Pulmonary artery endothelial cell (primary cell): ENCODE measurements around the gene ADAMTS3. TPM values are rescaled to one million over a fixed set of nuclear protein-coding genes. Genes with fewer than 3 reads are reported as not detected.
A peak's percentile ranks its signal among the peaks of the same experiment; 100 is the strongest.
"Not testable (repeated sequence)": the region's sequence is repeated elsewhere in the genome, so short reads cannot be mapped to it uniquely, and the experiment has no call there.

Experiments used
- DNase-seq: peaks from one replicate; pipeline ENCODE4 v3.0.0-alpha.2; 2011; ENCODE audit warnings: low read depth, low spot score
- total RNA-seq: library from RNA; depleted of rRNA; stranded (reverse); fragments of >200 nt; gene quantifications from 2 replicates; pipeline ENCODE4 v1.2.3, GENCODE V29; 2014

The ADAMTS3 gene
- total RNA-seq, 1 donor from 2014 or later: 5.2 TPM

GRCh38 chr4:72553540-72554337 lies 15.3 kb downstream of the ADAMTS3 start:
- no peak for DNase-seq

GRCh38 chr4:72552447-72552846 lies 16.6 kb downstream of the ADAMTS3 start:
- no peak for DNase-seq

GRCh38 chr4:72546456-72546855 lies 22.6 kb downstream of the ADAMTS3 start:
- DNase-seq: no peak

DNA sequence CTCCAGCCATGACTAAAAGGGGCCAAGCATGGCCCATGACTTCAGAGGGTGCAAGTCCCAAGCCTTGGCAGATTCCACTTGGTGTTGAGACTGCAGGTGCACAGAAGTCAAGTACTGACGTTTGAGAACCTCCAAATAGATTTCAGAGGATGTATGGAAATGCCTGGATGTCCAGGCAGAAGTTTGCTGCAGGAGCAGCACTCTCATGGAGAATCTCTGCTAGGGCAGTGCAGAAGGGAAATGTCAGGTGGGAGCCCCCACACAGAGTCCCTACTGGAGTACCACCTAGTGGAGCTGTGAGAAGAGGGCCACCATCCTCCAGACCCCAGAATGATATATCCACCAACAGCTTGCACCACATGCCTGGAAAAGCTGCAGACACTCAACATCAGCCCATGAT lies 28.3 kb downstream of the ADAMTS3 start:
- not testable (repeated sequence) for DNase-seq

- DNase-seq: no peak
Observed at GRCh38 chr4:72538006-72538405, 31.0 kb downstream of the ADAMTS3 start.

GRCh38 chr4:72536443-72536842 lies 32.6 kb downstream of the ADAMTS3 start:
- DNase-seq: no peak

DNA sequence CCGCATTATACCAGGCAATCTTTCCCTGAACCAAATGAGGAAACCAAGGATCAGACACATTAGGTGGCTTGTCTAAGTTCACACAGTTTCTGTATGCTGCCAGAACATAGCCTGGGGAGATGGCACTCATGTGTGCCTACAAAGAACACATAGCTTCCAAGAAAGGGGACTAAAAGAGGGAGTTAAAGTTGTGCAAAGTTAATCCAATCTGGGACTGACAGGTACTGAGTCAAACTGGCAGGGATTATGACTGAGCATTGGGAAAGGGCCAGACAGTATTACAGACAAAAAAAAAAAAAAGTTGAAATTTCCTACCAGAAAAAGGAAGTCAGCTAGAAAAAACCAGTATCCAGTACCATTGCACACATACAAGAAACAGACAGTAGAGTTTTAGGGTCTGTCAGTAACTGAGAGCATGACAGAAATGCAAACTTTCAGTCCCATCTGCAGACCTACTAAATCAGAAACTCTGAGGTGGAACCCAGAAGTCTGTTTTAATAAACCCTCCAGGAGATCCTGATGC lies 37.2 kb downstream of the ADAMTS3 start:
- no peak for DNase-seq

- no peak for DNase-seq
Observed at GRCh38 chr4:72531322-72531721, 37.7 kb downstream of the ADAMTS3 start.

GRCh38 chr4:72529148-72529822 lies 39.7 kb downstream of the ADAMTS3 start:
- DNase-seq: no peak

GRCh38 chr4:72527038-72527646 lies 41.9 kb downstream of the ADAMTS3 start:
- no peak for DNase-seq

DNA sequence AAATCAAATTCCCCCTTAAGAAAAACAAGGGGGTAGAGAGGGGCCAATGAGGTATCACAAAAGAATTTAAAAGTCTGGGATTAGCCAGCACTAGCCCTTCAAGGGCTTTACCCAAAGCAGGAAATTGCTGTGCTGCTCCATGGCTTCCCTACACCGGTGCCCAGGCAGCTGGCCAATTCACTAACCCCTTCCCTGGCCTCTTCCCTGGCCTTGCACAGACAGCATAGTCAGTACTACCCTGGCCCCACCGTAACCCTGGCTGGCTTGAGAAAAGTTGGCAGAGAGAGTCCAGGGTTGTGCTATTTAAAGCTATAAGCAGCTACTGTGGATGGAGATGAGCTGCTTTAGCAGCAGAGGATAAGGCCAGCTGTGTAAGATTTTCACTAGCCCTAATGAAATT lies 43.1 kb downstream of the ADAMTS3 start:
- DNase-seq: peak; percentile 57

DNA sequence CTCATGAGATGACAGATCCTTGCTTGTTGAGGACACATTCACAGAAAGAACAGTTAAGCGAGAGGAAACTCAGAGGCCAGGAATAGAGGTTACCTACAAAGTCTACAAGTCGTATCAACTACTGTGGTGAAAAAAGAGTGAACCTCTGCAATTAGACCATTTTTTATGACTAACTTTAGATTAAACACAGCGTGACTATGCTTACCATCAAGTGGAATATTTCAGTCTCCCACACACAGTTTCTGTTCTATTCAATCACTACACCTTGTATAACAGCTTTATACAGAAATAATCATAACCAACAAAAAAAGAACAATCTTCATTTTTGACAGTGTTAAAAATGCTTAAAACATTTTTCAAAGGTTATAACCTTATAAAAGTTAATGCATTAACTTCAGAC lies 46.6 kb downstream of the ADAMTS3 start:
- DNase-seq: no peak

- no peak for DNase-seq
Observed at GRCh38 chr4:72513227-72513626, 55.8 kb downstream of the ADAMTS3 start.

DNA sequence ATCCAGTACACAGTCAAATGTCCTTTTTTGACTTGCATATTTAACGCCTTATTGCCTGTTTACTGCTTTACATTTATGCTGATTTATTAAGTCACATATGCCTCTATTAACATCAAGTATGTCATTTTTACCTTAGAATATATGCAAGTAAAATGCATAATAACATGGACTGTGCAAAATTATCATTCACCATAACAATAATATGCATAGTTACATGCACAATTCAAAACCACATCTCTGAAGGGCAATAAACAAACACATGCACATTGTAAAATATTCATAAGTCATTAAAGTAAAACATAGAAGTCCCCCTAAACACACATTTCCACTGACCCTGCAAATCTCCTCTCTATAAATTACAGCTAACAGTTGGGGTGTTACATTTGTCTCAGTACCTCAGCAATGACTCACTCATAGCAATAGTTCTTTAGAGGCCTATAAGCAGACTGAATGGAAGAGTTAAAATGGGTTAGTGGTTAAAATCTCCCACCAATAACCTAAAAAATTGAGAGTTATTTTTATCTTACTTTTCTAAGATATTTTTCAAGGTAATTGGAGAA lies 61.1 kb downstream of the ADAMTS3 start:
- DNase-seq: no peak

DNA sequence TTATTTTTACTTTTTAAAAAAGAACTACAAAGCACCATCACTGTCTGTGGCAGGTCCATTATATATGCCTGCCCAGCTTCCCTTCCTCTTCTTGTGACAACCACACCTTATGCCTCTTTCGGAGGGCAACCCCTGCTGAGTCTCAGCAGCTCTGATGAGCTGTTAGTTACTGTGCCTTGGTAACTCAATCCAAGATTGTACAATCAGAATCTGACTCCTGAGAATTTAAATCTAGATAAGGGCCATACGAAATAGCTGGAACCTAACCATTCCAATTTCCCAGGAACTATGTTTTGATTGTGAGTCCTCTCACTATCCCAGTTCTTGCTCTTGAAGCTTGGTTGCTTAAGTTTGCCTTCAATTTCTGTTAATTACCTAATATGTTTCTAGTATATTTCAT lies 61.9 kb downstream of the ADAMTS3 start:
- no peak for DNase-seq

DNA sequence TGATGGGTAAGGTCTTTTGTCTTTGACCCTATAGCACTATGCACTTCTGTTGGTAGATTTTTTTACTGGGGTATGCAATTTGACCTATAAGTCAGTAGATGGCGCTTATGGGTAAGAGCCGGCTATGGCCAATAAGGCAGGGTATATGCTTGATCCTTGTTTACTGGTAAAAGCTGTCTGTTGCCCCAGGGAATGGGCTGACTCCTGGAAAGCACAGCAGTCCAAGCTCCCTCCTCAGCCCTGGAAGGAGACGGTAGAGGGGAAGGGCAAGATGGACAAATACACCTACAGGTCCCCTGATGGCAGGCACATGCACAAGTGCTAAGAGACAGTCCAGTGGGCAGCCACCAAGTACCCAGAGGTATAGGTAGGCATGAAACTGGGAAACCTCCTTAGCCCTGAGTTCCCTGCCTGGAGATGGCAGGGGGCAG lies 63.7 kb downstream of the ADAMTS3 start:
- DNase-seq: peak; percentile 20

DNA sequence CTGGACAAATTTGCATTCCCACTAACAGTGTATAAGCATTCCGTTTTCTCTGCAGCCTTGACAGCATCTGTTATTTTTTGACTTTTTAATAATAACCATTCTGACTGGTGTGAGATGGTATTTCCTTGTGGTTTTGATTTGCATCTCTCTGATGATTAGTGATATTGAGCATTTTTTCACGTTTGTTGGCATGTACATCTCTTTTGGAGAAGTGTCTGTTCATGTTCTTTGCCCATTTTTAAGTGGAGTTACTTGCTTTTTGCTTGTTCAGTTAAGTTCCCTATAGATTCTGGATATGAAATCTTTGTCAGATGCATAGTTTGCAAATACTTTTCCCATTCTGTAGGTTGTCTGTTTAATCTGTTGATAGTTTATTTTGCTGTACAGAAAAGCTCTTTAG lies 68.8 kb downstream of the ADAMTS3 start:
- DNase-seq: no peak

GRCh38 chr4:72496119-72496518 lies 72.9 kb downstream of the ADAMTS3 start:
- no peak for DNase-seq

- no peak for DNase-seq
Observed at GRCh38 chr4:72494156-72494555, 74.9 kb downstream of the ADAMTS3 start.

GRCh38 chr4:72489267-72489666 lies 79.8 kb downstream of the ADAMTS3 start:
- DNase-seq: no peak

- no peak for DNase-seq
Observed at GRCh38 chr4:72486991-72487390, 82.0 kb downstream of the ADAMTS3 start.

GRCh38 chr4:72484981-72485380 lies 84.0 kb downstream of the ADAMTS3 start:
- no peak for DNase-seq
